HepG2 (cell line): ENCODE measurements around the gene GOLPH3. TPM values are rescaled to one million over a fixed set of nuclear protein-coding genes. Genes with fewer than 3 reads are reported as not detected.
A peak's percentile ranks its signal among the peaks of the same experiment; 100 is the strongest.

Experiments used
- CERS6 ChIP-seq: sonication (generic); formaldehyde crosslinking; IDR thresholded peaks from 2 replicates; pipeline ENCODE4 v1.5.0; 2020; ENCODE audit warnings: missing genetic modification reagents
- CHD4 ChIP-seq: fragments of 200-600 bp; sonication (generic); IDR thresholded peaks from 2 replicates; pipeline ENCODE4 v1.7.0; 2017; ENCODE audit warnings: mild to moderate bottlenecking, low read length, borderline replicate concordance
- EED ChIP-seq: sonication (generic); formaldehyde crosslinking; IDR thresholded peaks from 2 replicates; pipeline ENCODE4 v1.5.0; 2020; ENCODE audit warnings: mild to moderate bottlenecking, missing genetic modification reagents
- FOXM1 ChIP-seq: sonication (generic); formaldehyde crosslinking; IDR thresholded peaks from 2 replicates; pipeline ENCODE4 v1.5.0; 2020; ENCODE audit warnings: missing genetic modification reagents
- HOXA5 ChIP-seq: sonication (generic); formaldehyde crosslinking; IDR thresholded peaks from 2 replicates; pipeline ENCODE4 v1.4.0; 2020; ENCODE audit warnings: missing genetic modification reagents
- HOXA9 ChIP-seq: sonication (generic); formaldehyde crosslinking; IDR thresholded peaks from 2 replicates; pipeline ENCODE4 v1.8.1; 2022; ENCODE audit warnings: missing genetic modification reagents, mild to moderate bottlenecking, moderate library complexity, borderline replicate concordance
- IKZF4 ChIP-seq: sonication (generic); formaldehyde crosslinking; IDR thresholded peaks from 2 replicates; pipeline ENCODE4 v1.5.1; 2020; ENCODE audit warnings: borderline replicate concordance, mild to moderate bottlenecking, low read depth, missing genetic modification reagents; ENCODE audit errors: not compliant biosample characterization
- IKZF5 ChIP-seq: IDR thresholded peaks from 2 replicates; pipeline ENCODE4 v1.6.1; 2018; ENCODE audit warnings: missing genetic modification reagents, mild to moderate bottlenecking, missing compliant biosample characterization
- JUNB ChIP-seq: sonication (generic); formaldehyde crosslinking; IDR thresholded peaks from 2 replicates; pipeline ENCODE4 v1.8.0; 2022; ENCODE audit warnings: missing genetic modification reagents, mild to moderate bottlenecking, borderline replicate concordance
- MIER2 ChIP-seq: IDR thresholded peaks from 2 replicates; pipeline ENCODE4 v1.6.1; 2016; ENCODE audit warnings: missing biosample characterization, missing genetic modification reagents
- MXD3 ChIP-seq: IDR thresholded peaks from 2 replicates; pipeline ENCODE4 v1.6.1; 2016; ENCODE audit warnings: mild to moderate bottlenecking, missing biosample characterization, missing genetic modification reagents
- NFIC ChIP-seq: IDR thresholded peaks from 2 replicates; pipeline ENCODE4 v1.6.1; 2012; ENCODE audit warnings: mild to moderate bottlenecking, low read length, inconsistent platforms
- RAD51 ChIP-seq: fragments of 450-650 bp; IDR thresholded peaks from 2 replicates; pipeline ENCODE4 v1.6.1; 2016; ENCODE audit warnings: borderline replicate concordance
- SCMH1 ChIP-seq: sonication (generic); formaldehyde crosslinking; IDR thresholded peaks from 2 replicates; pipeline ENCODE4 v1.9.0; 2021; ENCODE audit warnings: missing genetic modification reagents, mild to moderate bottlenecking, borderline replicate concordance
- SIX4 ChIP-seq: sonication (generic); formaldehyde crosslinking; IDR thresholded peaks from 2 replicates; pipeline ENCODE4 v1.4.0; 2020; ENCODE audit warnings: missing genetic modification reagents
- SNRNP70 ChIP-seq: fragments of 200-400 bp; formaldehyde crosslinking; IDR thresholded peaks from 2 replicates; pipeline ENCODE4 v1.6.1; 2017; ENCODE audit warnings: mild to moderate bottlenecking, low read depth, low read length, moderate library complexity
- SSRP1 ChIP-seq: IDR thresholded peaks from 2 replicates; pipeline ENCODE4 v1.6.1; 2016; ENCODE audit warnings: control low read depth
- TAF1 ChIP-seq: sonication (generic); formaldehyde crosslinking; IDR thresholded peaks from 2 replicates; pipeline ENCODE4 v1.4.0; 2020; ENCODE audit warnings: missing genetic modification reagents
- THYN1 ChIP-seq: sonication (generic); formaldehyde crosslinking; IDR thresholded peaks from 2 replicates; pipeline ENCODE4 v1.8.1; 2023; ENCODE audit warnings: low read depth, mild to moderate bottlenecking, moderate library complexity, missing genetic modification reagents, borderline replicate concordance
- ZNF367 ChIP-seq: sonication (generic); formaldehyde crosslinking; IDR thresholded peaks from 2 replicates; pipeline ENCODE4 v1.4.0; 2020; ENCODE audit warnings: missing genetic modification reagents, borderline replicate concordance
- ZNF513 ChIP-seq: sonication (generic); formaldehyde crosslinking; conservative IDR thresholded peaks from 2 replicates; pipeline ENCODE4 v1.5.0; 2020; ENCODE audit warnings: missing genetic modification reagents
- ZNF543 ChIP-seq: sonication (generic); formaldehyde crosslinking; IDR thresholded peaks from 2 replicates; pipeline ENCODE4 v1.4.0; 2020; ENCODE audit warnings: mild to moderate bottlenecking, missing genetic modification reagents
- ZNF776 ChIP-seq: sonication (generic); formaldehyde crosslinking; IDR thresholded peaks from 2 replicates; pipeline ENCODE4 v1.4.0; 2020; ENCODE audit warnings: mild to moderate bottlenecking, missing genetic modification reagents
- polyA plus RNA-seq, 8 experiments: library from polyadenylated mRNA; depleted of rRNA in 3 of 8; stranded (reverse) in 7 of 8; unstranded in 1 of 8; fragments of >200 nt; fragmentation: Illumina TruSeq in 4 of 8; extraction: Trizol in 4 of 8; gene quantifications; 2 replicates each; pipeline versions ENCODE4 v1.2.1 to v1.2.3, GENCODE V29; 2011 to 2016; ENCODE audit warnings: low read depth in 4 of 8, missing spikeins in 1 of 8, mixed read lengths in 1 of 8; ENCODE audit not compliant: insufficient read depth in 1 of 8
- total RNA-seq, 5 experiments: library from RNA; depleted of rRNA; stranded (reverse); fragments of >200 nt; fragmentation: Illumina TruSeq; extraction: Trizol; gene quantifications; 2 replicates each; pipeline ENCODE4 v1.2.3, GENCODE V29; 2016; ENCODE audit warnings: low read depth in 1 of 5
- TF ChIP-seq, protein P1 (sequence below): sonication (generic); formaldehyde crosslinking; IDR thresholded peaks from 2 replicates; pipeline ENCODE4 v1.9.0; 2021; ENCODE audit warnings: missing genetic modification reagents, borderline replicate concordance

GOLPH3 gene
- total and polyA plus RNA-seq, 2 of the 13 experiments (the other 11 are each of a cell fraction or from before 2014, with no cell fraction given): 59.5 to 84.5 TPM

DNA sequence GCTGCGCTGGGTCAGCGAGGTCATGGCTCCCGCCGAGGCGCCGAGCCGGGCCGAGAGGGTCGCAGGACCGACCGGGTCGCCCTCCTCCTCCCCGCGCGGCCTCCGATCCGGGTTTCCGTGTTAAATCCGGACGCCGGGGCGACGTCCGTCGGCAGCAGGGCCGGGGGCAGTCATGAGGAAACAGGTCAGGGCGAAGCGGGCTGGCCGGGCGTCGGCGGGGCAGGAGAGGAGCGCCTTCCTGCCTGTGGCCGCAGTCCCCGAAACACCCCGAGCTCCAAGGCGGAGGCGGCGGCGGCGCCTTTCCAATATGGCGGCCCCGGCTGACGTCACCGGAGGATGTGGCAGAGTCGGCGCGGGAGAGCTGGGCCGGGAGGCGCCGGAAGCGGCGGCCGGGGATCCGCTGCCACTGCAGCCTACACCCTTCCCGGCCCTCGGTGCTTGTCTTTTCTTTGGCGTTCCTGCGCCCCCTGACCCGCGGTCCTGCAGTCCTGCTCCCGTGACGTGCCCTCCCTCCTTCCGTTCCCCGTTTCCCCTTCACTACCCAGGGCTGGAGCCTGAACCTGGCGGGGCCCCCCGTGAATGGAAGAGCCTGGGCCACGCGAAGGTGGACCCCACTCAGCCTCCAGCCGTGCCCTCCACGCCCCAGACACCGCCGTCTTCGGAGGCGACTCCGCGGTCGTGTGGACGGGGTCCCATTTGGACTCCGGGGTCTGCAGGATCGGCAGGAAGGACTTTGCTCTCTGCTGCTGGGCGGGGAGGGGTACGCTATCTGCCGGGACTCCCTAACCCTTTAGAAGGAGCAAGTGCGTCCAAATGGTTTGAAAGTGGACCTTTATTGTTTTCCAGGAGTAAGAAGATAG is at the start of gene GOLPH3 (continued):
- TF ChIP-seq ZNF543 (CRISPR knock-in tag) (peak; percentile 42; the same call in 1 of the 2 replicates), FOXM1 (CRISPR knock-in tag) (no peak), ZNF776 (peak; percentile 89), IKZF4 (CRISPR knock-in tag) (peak; percentile 29), ZNF513 (no peak), CHD4 (no peak), JUNB (CRISPR knock-in tag) (no peak), SCMH1 (CRISPR knock-in tag) (no peak), TAF1 (CRISPR knock-in tag) (peak; percentile 94), MIER2 (CRISPR knock-in tag) (no peak), HOXA5 (CRISPR knock-in tag) (peak; percentile 84; the same call in 1 of the 2 replicates), ZNF367 (no peak), HOXA9 (CRISPR knock-in tag) (no peak), NFIC (no peak), CERS6 (CRISPR knock-in tag) (no peak), SNRNP70 (no peak), EED (CRISPR knock-in tag) (peak; percentile 42), MXD3 (CRISPR knock-in tag) (peak; percentile 65), THYN1 (CRISPR knock-in tag) (no peak), SSRP1 (CRISPR knock-in tag) (no peak), RAD51 (no peak), SIX4 (CRISPR knock-in tag) (no peak), IKZF5 (no peak; the same call in 1 of the 2 replicates)
- TF ChIP-seq, protein P1, sequence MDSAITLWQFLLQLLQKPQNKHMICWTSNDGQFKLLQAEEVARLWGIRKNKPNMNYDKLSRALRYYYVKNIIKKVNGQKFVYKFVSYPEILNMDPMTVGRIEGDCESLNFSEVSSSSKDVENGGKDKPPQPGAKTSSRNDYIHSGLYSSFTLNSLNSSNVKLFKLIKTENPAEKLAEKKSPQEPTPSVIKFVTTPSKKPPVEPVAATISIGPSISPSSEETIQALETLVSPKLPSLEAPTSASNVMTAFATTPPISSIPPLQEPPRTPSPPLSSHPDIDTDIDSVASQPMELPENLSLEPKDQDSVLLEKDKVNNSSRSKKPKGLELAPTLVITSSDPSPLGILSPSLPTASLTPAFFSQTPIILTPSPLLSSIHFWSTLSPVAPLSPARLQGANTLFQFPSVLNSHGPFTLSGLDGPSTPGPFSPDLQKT: no peak
